Stromal cell of bone marrow (primary cell): ENCODE results near the gene ISOC2.
"Not testable (repeated sequence)": the region's sequence is repeated elsewhere in the genome, so short reads cannot be mapped to it uniquely, and the experiment has no call there.

Experiments used
- DNase-seq: peaks from one replicate; pipeline ENCODE4 v3.0.0-alpha.2; 2012; ENCODE audit warnings: low read depth

ISOC2 gene

GRCh38 chr19:55461259-55461973 is at the start of gene ISOC2:
TSS of gene ISOC2 (minus strand) at chr19:55461642. CDS start at chr19:55456486, 5,156 bp downstream.
- DNase-seq, result peak; percentile 99

GRCh38 chr19:55508120-55508519 is 46.7 kb upstream of the ISOC2 start:
- DNase-seq, result no peak

- DNase-seq, result no peak
These were observed 43.5 kb upstream of the ISOC2 start for GRCh38 chr19:55504981-55505380.

- no peak for DNase-seq
These were observed 42.8 kb upstream of the ISOC2 start for GRCh38 chr19:55504252-55504603.

- peak; percentile 77 for DNase-seq
These were observed 42.2 kb upstream of the ISOC2 start for GRCh38 chr19:55503502-55504251.

- no peak for DNase-seq
These were observed 41.7 kb upstream of the ISOC2 start for GRCh38 chr19:55503157-55503501.

GRCh38 chr19:55502197-55502952 is 40.9 kb upstream of the ISOC2 start:
- DNase-seq, result no peak

GRCh38 chr19:55500368-55500952 is 39.0 kb upstream of the ISOC2 start:
- no peak for DNase-seq

GRCh38 chr19:55498246-55498840 is 36.9 kb upstream of the ISOC2 start:
- no peak for DNase-seq

GRCh38 chr19:55497763-55498162 is 36.3 kb upstream of the ISOC2 start:
- no peak for DNase-seq

GRCh38 chr19:55496820-55497219 is 35.4 kb upstream of the ISOC2 start:
- DNase-seq, result not testable (repeated sequence)

- DNase-seq, result no peak
These were observed 34.4 kb upstream of the ISOC2 start for GRCh38 chr19:55495646-55496349.

GRCh38 chr19:55494172-55494761 is 32.8 kb upstream of the ISOC2 start:
- peak; percentile 53 for DNase-seq

GRCh38 chr19:55493645-55494171 is 32.3 kb upstream of the ISOC2 start:
- no peak for DNase-seq

- DNase-seq, result no peak
These were observed 31.7 kb upstream of the ISOC2 start for GRCh38 chr19:55493052-55493644.

- DNase-seq, result no peak
These were observed 31.0 kb upstream of the ISOC2 start for GRCh38 chr19:55492362-55492944.

- DNase-seq, result no peak
These were observed 30.3 kb upstream of the ISOC2 start for GRCh38 chr19:55491546-55492360.

- DNase-seq, result no peak
These were observed 29.3 kb upstream of the ISOC2 start for GRCh38 chr19:55490478-55491432.
